22Rv1 (cell line): ENCODE data around the gene ALOX15.
"Not testable (repeated sequence)": the region's sequence is repeated elsewhere in the genome, so short reads cannot be mapped to it uniquely, and the experiment has no call there.

Source experiments
- ZFX ChIP-seq: fragments of 450-650 bp; IDR thresholded peaks from 2 replicates; pipeline ENCODE4 v1.6.1; 2017; ENCODE audit warnings: antibody characterized with exemption, borderline replicate concordance
- TF ChIP-seq, protein P1 (sequence below): fragments of 450-650 bp; IDR thresholded peaks from 2 replicates; pipeline ENCODE4 v1.5.1; 2017; ENCODE audit warnings: mild to moderate bottlenecking

DNA sequence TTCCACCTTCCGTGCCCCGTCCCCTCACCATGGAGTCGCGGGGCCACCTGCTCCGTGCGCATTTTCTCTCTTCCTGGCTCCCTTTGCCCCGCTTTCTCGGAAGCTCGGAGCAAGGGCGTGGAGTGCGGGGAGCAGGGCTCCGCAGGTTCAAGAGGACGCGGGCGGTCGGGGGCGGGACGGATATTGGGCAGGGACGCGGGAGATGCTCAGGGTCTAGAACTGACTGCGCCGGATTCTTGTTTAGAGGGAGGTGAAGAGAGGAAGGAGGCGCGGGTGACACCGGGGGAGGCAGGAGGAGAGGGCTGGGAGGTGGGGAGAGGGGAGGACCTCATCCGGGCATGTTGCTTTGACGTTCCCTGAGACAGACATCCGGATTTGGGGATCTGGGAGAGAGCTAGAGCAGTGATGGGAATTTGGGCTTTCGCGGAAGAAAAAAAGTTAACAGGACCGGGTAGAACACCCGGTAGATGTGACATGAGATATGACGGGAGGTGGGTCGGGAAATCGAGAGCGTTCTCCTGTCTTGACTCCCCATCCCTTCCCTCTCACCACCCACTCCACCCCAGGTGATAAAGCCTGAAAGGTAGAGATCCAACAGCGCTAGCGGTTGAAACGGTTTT lies 799 bp downstream of the ALOX15 start:
- TF ChIP-seq, protein P1, sequence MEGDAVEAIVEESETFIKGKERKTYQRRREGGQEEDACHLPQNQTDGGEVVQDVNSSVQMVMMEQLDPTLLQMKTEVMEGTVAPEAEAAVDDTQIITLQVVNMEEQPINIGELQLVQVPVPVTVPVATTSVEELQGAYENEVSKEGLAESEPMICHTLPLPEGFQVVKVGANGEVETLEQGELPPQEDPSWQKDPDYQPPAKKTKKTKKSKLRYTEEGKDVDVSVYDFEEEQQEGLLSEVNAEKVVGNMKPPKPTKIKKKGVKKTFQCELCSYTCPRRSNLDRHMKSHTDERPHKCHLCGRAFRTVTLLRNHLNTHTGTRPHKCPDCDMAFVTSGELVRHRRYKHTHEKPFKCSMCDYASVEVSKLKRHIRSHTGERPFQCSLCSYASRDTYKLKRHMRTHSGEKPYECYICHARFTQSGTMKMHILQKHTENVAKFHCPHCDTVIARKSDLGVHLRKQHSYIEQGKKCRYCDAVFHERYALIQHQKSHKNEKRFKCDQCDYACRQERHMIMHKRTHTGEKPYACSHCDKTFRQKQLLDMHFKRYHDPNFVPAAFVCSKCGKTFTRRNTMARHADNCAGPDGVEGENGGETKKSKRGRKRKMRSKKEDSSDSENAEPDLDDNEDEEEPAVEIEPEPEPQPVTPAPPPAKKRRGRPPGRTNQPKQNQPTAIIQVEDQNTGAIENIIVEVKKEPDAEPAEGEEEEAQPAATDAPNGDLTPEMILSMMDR = not testable (repeated sequence)
- TF ChIP-seq ZFX = not testable (repeated sequence)
